ENCODE results near the gene TRIP12.

DNA sequence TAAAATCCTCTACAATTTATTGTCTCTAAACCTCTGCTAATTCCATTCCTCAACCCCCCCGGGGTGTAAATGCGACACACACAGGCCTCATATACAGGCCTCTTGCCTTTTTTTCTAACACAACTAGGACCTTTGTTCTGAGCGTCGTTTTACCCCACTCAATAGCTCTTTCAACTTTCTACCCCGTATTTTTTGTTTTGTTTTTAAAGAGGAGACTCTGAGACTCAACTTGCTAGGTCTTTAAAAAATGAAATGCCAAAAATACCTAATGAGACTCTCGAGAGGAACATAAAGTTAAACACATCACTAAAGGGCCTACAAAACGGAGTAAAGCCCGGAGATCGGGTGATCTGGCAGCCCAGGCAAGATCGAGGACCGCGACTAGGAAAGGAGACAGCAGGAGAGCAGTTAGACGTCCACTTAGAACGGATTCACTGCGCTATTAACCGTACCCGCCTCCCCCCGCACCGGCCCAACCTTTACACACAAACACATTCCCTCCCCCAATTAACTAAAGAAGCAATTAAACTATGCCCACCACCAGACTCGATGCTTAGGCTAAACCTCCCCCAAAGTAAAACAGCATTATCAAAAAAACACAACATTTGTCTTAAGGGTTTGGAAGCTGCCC is 1.7 kb downstream of the TRIP12 start:
- TF ChIP-seq CTCF (conservative IDR thresholded peaks at IDR 0.05; ENCODE audit: low read length) (no peak), EZH2phosphoT487 (IDR thresholded peaks at IDR 0.05; ENCODE audit: borderline replicate concordance) (no peak)

All from Loucy (cell line).